GM15510 (cell line): ENCODE data around the gene UBE3D.

ENCODE experiments used
- POLR2A ChIP-seq: IDR thresholded peaks from 3 replicates; pipeline ENCODE4 v1.6.1; 2011; ENCODE audit warnings: borderline replicate concordance; ENCODE audit not compliant: insufficient read length; ENCODE audit errors: extremely low read depth

UBE3D gene

GRCh38 chr6:82878812-82879211, 186.8 kb downstream of the UBE3D start:
- TF ChIP-seq POLR2A = no peak

GRCh38 chr6:82877213-82878195, 188.1 kb downstream of the UBE3D start:
- TF ChIP-seq POLR2A = no peak

- no peak for TF ChIP-seq POLR2A
These were observed 190.0 kb downstream of the UBE3D start for GRCh38 chr6:82875573-82876185.

- TF ChIP-seq POLR2A = no peak
These were observed 190.8 kb downstream of the UBE3D start for GRCh38 chr6:82874867-82875266.

- TF ChIP-seq POLR2A = no peak
These were observed 193.5 kb downstream of the UBE3D start for GRCh38 chr6:82872185-82872584.

GRCh38 chr6:82870582-82871172, 195.0 kb downstream of the UBE3D start:
- TF ChIP-seq POLR2A = no peak

GRCh38 chr6:82869493-82869892, 196.1 kb downstream of the UBE3D start:
- TF ChIP-seq POLR2A = no peak

- no peak for TF ChIP-seq POLR2A
These were observed 197.7 kb downstream of the UBE3D start for GRCh38 chr6:82867946-82868345.

- no peak for TF ChIP-seq POLR2A
These were observed 199.2 kb downstream of the UBE3D start for GRCh38 chr6:82866446-82866845.

- TF ChIP-seq POLR2A = no peak
These were observed 200.2 kb downstream of the UBE3D start for GRCh38 chr6:82865461-82865860.

- no peak for TF ChIP-seq POLR2A
These were observed 201.9 kb downstream of the UBE3D start for GRCh38 chr6:82863781-82864180.

GRCh38 chr6:82862543-82862942, 203.1 kb downstream of the UBE3D start:
- TF ChIP-seq POLR2A = no peak

GRCh38 chr6:82861121-82861520, 204.5 kb downstream of the UBE3D start:
- no peak for TF ChIP-seq POLR2A

GRCh38 chr6:82843291-82843885, 222.3 kb downstream of the UBE3D start:
- no peak for TF ChIP-seq POLR2A

GRCh38 chr6:82842721-82843120, 222.9 kb downstream of the UBE3D start:
- no peak for TF ChIP-seq POLR2A
